ENCODE results near the gene NT5M. TPM values are rescaled to one million over a fixed set of nuclear protein-coding genes. Genes with fewer than 3 reads are reported as not detected.
"Not testable (repeated sequence)": the region's sequence is repeated elsewhere in the genome, so short reads cannot be mapped to it uniquely, and the experiment has no call there.

The NT5M gene
- total RNA-seq, 1 experiment from 2014 or later = 10.2 TPM

- CTCF ChIA-PET; H3K9me2 ChIP-seq (ENCODE audit: insufficient read depth); H3K4me2 ChIP-seq (ENCODE audit: low read length); RAD21 ChIA-PET (ENCODE audit: low non-redundant PET in 1 of 2, low total read pairs in 2 of 2, uncharacterized antibody in 2 of 2, unreplicated experiment in 2 of 2); DNase-seq (ENCODE audit: low read depth, low spot score); intact Hi-C loops (cut with micrococcal nuclease); H3K27ac ChIP-seq (ENCODE audit: low read depth, low read length); H3K36me3 ChIP-seq (ENCODE audit: control insufficient read depth in 1 of 2, insufficient read depth in 2 of 2, low read length in 2 of 2); H3K4me3 ChIP-seq (replicated peaks in 1 of 2; ENCODE audit: low read depth in 1 of 2, low read length in 2 of 2); H4K20me1 ChIP-seq (ENCODE audit: insufficient read depth); H2AFZ ChIP-seq (ENCODE audit: low read depth, low read length, poor library complexity, severe bottlenecking); ATAC-seq; H3K9ac ChIP-seq (ENCODE audit: low read length); POLR2A ChIA-PET; H3K79me2 ChIP-seq (ENCODE audit: insufficient read depth, low read length); H3K9me3 ChIP-seq (ENCODE audit: control insufficient read depth in 1 of 2, insufficient read depth in 1 of 2, low read depth in 1 of 2, low read length in 2 of 2); BruUV-seq (replicated peaks): not testable (repeated sequence)
- peaks cover 30% of the 10 kb centered on the region; the same call in 1 of the 2 replicates for H3K27me3 ChIP-seq (ENCODE audit: insufficient read depth, low read length)
- H3K4me1 ChIP-seq (ENCODE audit: control insufficient read depth in 1 of 2, insufficient read depth in 2 of 2, low read length in 2 of 2) = peaks cover 14 to 25% of the 10 kb centered on the region in 2 experiments
These were observed 80.5 kb downstream of the NT5M start for GRCh38 chr17:17383431-17384290.

- Histone ChIP-seq H3K4me1 (ENCODE audit: control insufficient read depth in 1 of 2, insufficient read depth in 2 of 2, low read length in 2 of 2) (peaks cover 14 to 25% of the 10 kb centered on the region in 2 experiments), H3K36me3 (ENCODE audit: control insufficient read depth in 1 of 2, insufficient read depth in 2 of 2, low read length in 2 of 2) (no peaks in the 10 kb centered on the region), H3K79me2 (ENCODE audit: insufficient read depth, low read length) (no peaks in the 10 kb centered on the region), H4K20me1 (ENCODE audit: insufficient read depth) (no peaks in the 10 kb centered on the region), H2AFZ (ENCODE audit: low read depth, low read length, poor library complexity, severe bottlenecking) (no peak overlapping the region), H3K27me3 (ENCODE audit: insufficient read depth, low read length) (peaks cover 30% of the 10 kb centered on the region; the same call in 1 of the 2 replicates), H3K4me3 (replicated peaks in 1 of 2; ENCODE audit: low read depth in 1 of 2, low read length in 2 of 2) (no peak overlapping the region), H3K9me2 (ENCODE audit: insufficient read depth) (no peaks in the 10 kb centered on the region), H3K27ac (ENCODE audit: low read depth, low read length) (no peak overlapping the region), H3K9ac (ENCODE audit: low read length) (no peak overlapping the region), H3K9me3 (ENCODE audit: control insufficient read depth in 1 of 2, insufficient read depth in 1 of 2, low read depth in 1 of 2, low read length in 2 of 2) (no peaks in the 10 kb centered on the region), H3K4me2 (ENCODE audit: low read length) (no peak overlapping the region)
- TF ChIP-seq TCF7L2 (IDR thresholded peaks at IDR 0.05; ENCODE audit: borderline replicate concordance, extremely low read depth, insufficient read depth, insufficient read length) = no peak
- TF ChIP-seq CEBPB (IDR thresholded peaks at IDR 0.05; ENCODE audit: low read depth) = no peak
- no peak for TF ChIP-seq ZFX (IDR thresholded peaks at IDR 0.05)
- CTCF ChIA-PET = no interaction called here
- RAD21 ChIA-PET (ENCODE audit: low non-redundant PET in 1 of 2, low total read pairs in 2 of 2, uncharacterized antibody in 2 of 2, unreplicated experiment in 2 of 2) = no interaction called here
- BruUV-seq (replicated peaks) = no TSS peak
- intact Hi-C loops (cut with micrococcal nuclease) = no loop called here
- ATAC-seq (no peak), DNase-seq (ENCODE audit: low read depth, low spot score) (no peak)
- POLR2A ChIA-PET = no interaction called here
These were observed 81.1 kb downstream of the NT5M start for GRCh38 chr17:17384291-17384615.
